HTERT RPE-1 (cell line): ENCODE measurements around the gene BNC2.
"Not testable (repeated sequence)": the region's sequence is repeated elsewhere in the genome, so short reads cannot be mapped to it uniquely, and the experiment has no call there.

Source experiments
- in situ Hi-C: fragments of 300-500 bp; cut with MboI; formaldehyde crosslinking; loops from 4 replicates; pipeline ENCODE4 v1.14.3; 2020; ENCODE audit warnings: low sequenced_read_pairs

Gene BNC2

GRCh38 chr9:16561121-16561520 lies 309.3 kb downstream of the BNC2 start:
- in situ Hi-C loops, result no loop called here

DNA sequence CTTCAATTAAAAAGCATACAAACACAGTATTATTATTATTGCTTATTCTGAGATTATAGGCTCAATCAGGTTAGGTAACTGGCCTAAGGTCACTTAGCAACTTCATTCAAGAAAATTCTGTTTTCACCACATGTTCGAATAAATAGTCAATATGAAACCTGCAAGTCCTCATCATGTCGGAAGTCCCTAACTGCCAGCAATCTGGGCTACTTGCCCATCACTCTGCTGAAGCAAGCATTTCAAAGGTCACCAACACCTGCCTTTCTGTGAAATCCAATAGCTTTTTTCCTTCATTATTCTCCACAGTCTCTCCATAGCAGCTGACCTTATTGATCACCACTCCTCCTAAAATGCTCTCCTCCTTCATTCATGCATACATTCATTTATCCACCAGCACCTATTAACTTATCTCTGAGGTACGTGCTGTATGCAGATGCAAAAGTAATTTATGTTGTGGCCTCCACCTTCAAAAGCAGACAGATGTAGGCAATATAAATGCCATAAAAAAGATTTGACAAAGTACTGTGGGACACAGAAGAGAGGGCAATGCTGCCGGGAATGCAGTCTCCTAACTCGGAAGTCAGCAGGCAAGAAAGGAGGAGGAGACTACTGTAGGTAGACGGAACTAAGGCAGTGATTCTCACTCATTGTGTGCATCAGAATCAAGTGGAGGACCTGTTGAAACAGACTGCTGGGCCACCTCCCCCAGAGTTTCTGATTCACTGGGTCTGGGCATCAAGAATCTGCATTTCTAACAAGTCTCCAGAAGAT lies 310.9 kb downstream of the BNC2 start:
- in situ Hi-C loops, result no loop called here

DNA sequence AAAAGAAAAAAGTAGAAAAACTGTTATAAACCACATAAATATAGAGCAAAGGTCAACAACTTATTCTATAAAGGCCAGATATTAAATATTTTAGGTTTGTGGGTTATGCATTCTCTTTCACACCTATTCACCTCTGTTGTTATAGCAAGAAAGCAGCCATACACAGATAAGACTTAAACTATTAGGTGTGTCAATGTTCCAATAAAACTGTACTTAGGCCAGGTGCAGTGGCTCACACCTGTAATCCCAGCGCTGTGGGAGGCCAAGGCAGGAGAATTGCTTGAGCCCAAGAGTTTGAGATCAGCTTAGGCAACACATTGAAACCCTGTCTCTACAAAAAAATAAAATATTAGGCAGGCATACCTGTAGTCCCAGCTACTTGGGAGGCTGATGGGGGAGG lies 314.7 kb downstream of the BNC2 start:
- in situ Hi-C loops, result no loop called here

- in situ Hi-C loops, result no loop called here
Measured at GRCh38 chr9:16553869-16554540, 316.5 kb downstream of the BNC2 start.

DNA sequence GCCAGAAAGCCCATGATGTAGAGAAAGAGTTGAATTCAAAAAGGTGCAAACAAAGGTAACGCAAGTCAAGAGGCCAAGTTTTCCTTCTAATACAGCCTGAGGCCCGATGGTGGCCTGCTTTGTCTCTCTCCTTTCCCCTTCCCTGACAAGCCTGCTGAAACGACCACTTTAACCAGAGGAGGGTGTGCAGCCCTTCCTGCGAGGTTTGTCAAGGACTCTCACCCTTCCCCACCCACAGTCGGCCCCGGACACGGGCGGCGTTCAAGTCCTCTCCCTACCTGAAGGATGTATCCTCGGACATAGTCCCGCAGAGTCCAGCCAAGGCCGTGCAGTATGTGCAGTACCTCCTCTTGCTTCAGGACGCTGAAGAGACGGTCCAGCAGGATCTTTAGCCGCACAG lies 318.2 kb downstream of the BNC2 start:
- in situ Hi-C loops, result no loop called here

DNA sequence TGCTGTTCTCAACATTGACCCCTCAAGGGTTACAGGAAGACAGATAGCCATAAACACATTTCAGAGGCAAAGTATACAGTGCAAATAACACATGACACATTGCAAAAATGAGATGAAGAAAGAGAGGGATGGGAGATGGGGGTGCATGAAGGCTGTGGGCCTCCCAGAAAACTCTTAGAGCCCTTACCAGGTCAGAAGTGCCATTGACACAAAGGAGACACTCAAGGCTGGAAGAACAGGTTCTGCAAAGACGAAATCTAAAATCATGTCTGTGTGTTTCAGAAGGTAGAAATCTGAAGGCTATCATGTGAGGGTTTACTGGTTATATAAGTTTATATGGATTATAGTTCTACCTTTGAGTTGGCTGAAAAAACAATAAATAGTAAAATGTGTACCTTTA lies 318.8 kb downstream of the BNC2 start:
- in situ Hi-C loops, result no loop called here

DNA sequence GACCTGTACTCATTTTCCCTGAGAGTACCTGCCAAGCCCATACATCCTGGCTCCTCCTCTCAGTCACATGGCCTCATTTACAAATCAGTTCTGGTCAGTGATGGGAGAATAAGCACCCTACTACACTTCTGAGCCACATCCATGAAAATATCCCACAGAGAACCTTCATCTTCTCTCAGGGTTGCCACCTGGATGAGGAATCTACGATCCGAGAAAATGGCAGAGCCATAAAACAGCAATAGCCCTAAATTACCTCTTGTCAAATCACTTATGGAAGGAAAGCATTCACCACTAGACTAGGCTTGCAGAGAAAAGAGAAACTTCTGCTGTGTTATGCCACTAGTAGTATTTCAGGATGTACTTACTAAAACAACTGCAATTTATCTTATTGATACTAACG lies 324.8 kb downstream of the BNC2 start:
- in situ Hi-C loops, result no loop called here

- in situ Hi-C loops, result no loop called here
Measured at GRCh38 chr9:16544842-16545241, 325.6 kb downstream of the BNC2 start.

DNA sequence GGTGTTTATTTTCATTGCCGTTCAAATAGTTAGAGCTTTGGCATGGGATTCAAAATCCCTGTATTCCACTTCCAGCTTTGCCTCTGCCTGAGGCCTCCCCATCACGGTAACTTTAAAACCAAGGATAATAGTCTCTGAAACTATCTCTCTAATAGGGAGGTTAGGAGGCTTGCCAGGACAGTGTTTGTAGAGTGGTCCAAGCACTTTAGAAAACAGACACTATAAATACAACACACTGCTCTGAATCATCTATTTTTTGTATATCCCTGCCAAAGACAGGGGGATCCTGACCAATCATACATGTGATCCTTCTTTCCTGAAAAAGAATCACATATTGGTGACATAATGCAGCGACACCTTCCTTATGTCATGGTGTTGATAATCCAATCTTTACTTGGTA lies 326.8 kb downstream of the BNC2 start:
- in situ Hi-C loops, result no loop called here

- in situ Hi-C loops, result no loop called here
Measured at GRCh38 chr9:16543225-16543624, 327.2 kb downstream of the BNC2 start.

DNA sequence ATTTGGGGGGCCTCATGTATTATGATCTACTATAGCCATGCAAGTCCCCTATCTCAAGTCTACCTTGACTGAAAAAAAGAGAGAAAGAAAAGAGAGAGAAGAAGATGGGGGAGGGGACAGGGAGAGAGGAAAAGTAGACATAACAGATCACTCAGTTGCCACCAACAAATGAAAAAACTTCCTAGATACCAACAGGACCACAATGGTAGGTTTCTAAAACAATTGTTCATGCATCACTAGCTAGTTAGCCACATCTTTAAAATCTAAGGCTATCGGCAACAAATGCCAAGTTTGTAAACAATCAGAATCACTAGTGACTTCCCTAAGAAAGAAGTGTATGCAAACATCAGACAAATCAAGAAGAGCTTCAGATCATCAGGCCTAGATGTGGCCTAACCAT lies 328.2 kb downstream of the BNC2 start:
- in situ Hi-C loops, result no loop called here

DNA sequence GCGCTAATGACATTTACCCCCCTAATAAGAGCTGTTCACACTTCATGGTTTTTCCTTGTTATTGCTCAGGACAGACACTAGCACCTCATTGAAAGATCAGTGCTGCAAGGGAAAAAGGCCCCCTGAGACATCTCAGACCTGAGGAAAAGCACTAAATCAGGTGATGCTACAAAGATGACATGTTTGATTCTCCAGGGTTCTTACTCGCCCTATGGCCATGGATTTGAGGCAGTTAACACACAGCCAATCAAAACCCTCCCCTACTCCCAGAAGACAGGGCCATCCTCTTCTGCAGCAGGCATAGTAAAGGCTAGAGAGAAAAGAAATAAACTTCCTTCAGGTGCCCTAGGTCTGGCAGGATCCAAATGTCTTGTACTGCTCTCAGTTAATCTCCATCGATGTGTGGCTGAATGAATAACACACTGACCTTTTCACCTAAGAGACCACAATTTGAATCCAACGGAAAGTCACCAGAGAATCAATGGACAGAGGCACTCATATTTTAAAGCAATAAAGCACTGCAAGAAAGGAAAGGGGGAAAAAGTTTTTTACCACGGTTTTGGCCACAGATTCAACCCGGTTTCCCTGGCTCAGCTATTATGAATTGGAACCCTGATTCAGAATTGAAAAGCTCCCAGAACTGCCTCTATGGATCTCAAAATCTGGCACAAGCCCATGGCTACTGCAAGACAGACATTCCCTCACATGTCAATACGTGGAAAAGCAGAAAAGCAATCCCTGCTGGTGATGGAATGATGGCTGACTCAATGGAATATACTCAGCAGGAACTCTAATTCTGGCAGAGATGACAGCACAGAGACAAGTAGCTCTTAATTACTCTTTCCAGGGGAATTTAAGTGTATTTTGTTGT lies 329.5 kb downstream of the BNC2 start:
- in situ Hi-C loops, result no loop called here

DNA sequence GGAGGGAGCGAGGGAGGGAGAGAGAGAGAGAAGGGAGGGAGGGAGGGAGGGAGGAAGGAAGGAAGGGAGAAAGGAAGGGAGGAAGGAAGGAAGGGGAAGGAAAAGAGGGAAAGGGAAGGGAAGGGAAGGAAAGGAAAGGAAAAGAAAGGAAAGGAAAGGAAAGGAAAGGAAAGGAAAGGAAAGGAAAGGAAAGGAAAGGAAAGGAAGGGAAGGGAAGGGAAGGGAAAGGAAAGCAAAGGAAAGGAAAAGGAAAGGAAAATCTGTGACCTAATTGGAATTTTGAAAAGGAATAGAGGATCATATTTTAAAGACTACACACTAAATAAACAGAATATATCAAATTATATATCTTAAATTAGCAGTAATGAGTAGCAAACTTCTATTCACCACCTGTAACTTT lies 330.8 kb downstream of the BNC2 start:
- in situ Hi-C loops, result not testable (repeated sequence)

GRCh38 chr9:16535555-16535954 lies 334.9 kb downstream of the BNC2 start:
- in situ Hi-C loops, result no loop called here

DNA sequence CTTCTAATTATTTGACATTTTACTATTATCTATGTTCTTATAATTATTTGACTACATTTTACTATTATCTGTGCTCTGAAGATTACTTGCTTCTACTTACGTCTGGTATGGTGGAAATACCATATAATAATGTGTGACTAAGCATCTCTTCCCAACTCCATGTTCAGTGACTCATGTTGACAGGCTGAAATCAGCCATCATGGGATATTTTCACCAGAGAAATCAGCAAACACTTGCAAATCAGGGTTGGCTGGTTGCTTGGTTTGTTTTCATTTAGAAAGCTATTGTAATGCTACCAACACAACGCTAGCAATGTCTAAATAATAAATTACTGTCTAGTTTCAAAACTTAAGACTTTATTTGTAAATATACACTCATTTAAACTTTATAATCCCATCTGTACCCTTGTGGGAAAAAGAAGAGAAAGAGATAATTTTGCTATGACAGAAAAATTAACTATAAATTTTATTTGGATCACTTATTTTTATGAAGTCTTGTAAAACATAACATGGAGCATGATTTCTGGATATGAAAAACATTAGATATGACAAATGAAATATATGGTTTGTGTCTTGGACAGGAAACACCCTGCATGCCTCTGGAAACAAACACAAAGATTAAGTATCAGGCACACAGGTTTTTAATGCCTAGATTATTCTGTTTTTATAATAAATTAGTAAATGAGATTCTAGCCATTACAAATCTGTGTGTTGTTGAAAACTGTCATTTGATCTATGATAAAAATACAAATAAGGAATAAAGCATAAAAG lies 337.6 kb downstream of the BNC2 start:
- in situ Hi-C loops, result no loop called here

- in situ Hi-C loops, result no loop called here
Measured at GRCh38 chr9:16532272-16532671, 338.2 kb downstream of the BNC2 start.

DNA sequence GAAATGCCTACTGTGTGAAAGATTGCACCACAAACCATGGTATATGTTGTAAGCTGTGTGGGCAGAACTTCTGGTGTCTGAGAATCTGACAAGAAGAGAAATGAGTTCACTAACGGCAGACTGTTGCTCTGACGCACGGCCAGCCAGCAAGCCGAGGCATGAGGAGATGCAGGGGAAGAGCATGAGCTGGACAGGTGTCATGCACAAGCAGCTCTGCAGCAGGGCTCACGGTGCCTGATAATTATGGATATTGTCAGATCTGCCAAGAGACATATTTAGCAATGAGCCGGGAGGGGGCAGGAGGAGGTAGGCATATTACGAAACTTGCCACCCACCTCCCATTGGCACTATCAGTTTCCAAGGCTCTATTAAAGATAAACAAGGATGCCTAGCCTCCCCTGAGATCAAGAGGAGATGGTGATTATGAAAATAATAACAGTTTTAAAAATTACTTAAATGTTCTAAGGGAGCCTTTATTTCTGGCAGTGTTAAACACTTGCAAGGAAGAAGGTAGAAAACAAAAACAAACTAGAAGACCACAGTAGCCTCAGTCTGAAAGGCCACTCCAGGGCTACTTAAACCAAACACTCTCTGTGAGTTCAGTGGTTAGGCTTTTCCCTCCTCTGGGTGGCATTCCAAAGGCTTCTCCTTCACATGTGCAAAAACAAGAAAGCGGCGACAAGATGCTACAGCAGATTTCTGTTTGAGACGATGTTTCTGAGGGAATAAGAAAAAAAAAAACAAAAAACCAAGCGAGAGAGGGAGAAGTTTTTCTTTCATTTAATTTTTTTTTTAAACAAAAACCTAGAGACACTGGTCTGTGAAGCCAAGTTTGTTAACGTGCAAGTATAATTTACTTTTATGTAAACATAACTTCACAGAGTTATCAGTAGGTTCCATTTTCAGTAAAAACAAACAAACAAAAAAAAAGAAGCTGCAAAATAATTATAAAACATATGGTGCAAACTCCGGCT lies 339.5 kb downstream of the BNC2 start:
- in situ Hi-C loops, result no loop called here

DNA sequence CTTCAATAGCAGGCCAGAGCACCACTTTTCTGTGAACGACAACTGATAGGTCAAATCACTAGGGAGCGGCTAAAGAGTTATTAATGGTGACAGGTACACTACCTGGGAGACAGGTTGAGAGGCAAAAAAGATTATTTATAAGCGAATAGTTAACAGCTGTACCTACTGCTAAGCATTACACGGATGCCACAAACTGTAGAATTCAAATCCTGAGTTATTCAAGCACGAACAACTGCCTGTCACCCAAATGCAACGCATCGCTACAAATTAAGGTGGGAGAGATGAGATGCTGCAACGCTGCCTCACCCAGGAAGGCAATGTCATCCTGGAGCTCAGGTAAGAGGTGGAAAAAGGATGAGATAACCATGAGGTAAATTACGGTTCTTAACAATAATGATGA lies 342.9 kb downstream of the BNC2 start:
- in situ Hi-C loops, result no loop called here

DNA sequence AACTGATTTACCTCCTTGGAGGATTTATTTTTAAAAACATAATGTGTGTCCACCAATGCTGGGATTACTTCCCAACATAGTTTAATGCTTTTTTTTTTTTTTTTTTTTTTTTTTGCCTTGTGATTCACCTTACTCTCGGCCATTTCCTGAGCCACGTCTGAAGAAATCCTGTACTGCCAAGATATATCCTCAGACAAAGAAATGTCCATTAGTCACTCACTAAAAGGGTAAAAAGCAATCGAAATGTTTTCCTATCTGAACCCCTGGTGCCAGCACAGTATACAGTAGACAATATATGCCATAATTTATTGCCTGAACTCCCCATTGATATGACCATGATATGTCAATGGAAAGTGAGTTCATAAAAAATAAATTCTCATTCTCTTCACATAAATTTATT lies 344.1 kb downstream of the BNC2 start:
- in situ Hi-C loops, result no loop called here

DNA sequence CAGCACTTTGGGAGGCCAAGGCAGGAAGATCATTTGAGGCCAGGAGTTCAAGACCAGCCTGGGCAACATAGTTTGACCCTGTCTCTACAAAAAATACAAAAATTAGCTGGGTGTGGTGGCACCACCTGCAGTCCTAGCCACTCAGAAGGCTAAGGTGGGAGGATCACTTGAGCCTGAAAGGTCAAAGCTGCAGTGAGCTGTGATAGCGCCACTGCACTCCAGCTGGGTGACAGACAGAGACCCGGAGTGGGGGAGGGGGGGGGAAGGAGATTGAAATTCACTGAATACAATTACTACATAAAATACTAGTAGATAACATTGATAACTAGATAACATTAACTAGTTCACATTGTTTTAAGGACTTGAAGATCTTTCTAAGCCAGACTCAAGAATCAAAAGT lies 345.6 kb downstream of the BNC2 start:
- in situ Hi-C loops, result no loop called here
